Measurements from ENCODE around the gene C2orf76.
"Not testable (repeated sequence)": the region's sequence is repeated elsewhere in the genome, so short reads cannot be mapped to it uniquely, and the experiment has no call there.

C2orf76 gene

DNA sequence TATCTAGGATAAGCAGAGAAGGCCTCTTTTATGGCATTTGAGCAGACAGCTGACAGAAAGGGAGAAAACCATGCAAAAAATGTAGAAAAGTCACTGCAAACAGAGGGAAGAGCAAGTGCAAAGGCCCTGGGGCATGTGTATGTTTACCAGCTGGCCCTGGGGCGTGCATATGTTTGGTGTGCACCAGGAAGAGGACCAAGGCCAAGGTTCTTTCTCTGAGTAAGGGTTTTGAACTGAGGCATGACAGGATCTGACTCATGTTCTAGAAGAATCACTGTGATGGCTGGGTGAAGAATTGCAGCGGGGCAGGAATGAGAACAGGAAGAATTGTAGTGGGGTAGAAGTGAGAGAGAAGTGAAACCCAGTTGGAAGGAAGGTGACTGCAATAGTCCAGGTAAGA lies 73.4 kb downstream of the C2orf76 start:
- peak in 2 of 3 donors; percentile 35 to 42 for DNase-seq

DNA sequence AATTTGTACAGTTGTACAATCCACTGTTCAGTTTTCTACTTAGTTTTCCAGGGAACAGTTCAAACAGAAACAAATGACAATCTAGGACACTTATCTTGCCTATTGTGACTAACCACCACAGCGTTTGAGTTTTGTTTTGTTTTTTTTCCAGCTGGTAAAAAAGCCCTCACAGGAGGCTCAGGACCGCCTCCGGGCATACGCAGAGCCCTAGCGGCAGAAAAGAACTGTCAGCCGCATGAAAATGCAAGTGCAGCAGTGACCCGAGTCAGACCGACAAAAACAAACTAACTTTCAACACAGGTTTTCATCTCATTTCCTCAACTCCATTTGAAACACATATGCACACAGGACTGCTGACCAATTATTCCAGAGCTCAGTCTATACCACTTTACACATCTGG lies 74.4 kb downstream of the C2orf76 start:
- DNase-seq = peak in 2 of 3 donors; percentile 35 to 44

DNA sequence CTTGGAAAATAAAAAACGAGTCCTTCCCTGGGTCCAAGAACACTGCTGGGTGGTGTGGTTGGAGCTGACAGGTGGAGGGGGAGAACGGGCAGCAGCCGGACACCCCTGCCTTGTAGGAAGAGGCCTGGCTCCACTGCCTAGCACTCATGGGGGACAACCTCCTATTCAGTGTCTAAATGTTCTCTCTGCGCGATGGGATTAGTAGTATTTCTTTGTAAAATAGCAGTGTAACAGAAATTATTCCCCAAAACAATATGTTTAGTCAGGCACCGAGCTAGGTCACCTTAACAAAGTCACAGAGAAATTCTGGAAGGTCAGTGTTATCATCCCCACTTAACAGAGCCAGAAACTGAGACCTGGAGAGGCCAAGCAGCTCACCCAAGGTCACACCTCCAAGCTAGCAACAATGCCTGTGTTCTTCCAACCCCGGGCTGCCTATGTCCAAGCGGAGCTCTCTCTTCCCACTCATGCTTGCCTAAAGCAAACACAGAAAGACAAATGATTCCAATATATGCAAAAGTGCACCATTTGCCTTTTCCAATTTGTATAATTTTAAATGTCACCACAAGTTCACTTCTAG lies 75.0 kb downstream of the C2orf76 start:
- DNase-seq = no peak

DNA sequence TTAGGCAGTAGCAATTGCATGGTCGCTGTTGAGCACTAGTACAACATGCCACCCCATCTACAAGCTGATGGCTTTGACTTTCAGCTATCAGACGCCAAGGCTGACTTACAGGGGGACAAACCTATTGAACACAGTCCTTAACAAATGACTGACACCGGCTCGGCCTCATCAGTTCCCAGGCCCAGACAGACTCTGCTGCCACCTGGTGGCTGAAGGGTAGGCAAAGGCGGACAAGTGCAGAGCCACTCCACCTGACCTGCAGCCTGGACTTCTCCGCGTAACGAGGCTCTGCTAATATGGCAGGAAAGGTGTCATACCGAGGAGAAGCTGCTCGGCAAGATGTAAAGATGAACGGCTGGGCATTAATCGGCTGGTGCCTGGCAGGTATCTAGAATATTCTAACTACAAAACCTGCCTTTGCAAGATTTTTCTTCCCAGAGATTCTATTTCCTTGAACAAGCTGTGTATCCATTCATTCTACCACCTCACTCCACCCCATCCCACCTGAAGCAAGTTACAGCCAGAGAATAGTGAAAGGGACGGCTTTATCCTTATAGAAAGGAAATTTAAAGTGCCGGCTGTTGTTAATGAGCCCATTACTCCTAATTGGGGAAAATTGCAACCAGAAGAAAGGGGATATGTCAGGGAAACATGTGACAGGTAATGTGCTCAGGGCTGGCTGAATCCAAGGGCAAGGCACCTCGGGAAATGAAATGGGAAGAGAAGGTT lies 75.6 kb downstream of the C2orf76 start:
- DNase-seq = peak; percentile 32 to 87 (median 78)

DNA sequence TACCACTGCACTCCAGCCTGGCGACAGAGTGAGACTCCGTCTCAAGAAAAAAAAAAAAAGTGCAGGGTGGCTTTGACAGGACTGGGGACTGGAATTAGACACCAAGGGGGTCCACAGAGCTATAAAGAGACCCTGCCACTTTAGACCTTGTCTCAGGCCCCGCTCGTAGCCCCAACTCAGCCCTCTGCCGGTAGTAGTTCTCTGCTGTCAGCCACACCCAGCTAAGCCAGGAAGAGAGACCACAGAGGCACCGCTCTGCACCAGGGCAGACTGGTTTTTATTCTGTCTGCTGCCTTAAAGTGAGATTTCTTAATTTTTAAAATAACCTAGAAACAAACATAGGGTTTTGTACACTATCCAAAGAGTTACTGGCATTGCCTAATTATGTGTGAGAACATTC lies 77.0 kb downstream of the C2orf76 start:
- no peak for DNase-seq

DNA sequence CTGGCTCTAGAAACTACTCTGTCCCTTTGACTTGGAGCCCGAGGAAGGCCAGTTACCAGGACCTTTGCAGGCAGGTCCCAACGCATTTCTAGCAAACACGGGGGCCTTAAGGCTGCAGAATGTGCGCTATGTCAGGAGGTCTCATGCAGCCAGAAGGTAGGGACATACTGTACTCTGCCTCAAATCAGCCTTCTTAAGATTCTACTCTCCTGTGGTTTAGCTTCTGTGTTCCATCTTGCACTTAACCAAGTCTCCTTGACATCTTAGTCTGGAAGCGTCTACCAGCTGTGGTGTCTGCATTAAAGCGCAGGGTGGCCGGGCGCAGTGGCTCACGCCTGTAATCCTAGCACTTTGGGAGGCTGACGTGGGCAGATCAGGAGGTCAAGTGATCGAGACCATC lies 77.5 kb downstream of the C2orf76 start:
- no peak for DNase-seq

DNA sequence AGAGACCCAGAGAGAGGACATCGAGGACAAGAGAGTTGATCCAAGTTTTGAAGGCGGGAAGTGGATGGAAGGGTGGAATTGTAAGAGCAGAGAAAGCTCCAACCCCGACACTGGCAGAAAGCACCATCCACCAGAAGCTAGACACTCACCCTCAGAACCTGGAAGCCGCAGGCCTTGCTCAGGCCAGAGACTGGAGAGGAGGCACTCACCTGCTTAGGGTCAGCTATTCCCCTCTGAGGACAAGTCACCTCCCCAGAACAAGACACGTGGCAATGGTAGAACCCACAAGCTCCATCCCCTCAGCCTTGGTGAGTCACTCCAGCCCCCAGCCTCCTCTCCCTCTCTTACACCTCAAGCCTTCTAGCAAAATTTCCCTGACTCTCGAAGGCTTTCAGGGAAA lies 78.1 kb downstream of the C2orf76 start:
- DNase-seq = no peak

DNA sequence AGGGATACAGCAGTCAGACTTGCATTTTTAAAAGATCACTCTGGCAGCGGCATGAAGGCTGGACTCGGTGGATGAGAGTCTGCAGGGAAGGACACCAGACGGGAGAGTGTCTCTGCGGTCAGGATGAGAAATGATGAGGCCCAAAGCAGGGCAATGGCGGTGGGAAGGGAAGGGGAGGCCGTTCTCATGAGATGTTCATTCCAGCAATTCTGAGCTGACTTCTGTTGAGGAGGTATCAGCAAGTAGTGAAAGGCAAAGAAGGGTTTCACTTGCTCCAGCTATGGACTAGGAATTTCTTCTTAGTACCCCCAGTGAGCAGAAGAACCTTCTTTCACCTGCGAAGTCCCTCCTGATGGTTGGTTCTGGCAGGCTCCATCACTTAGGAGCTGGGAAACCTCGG lies 80.0 kb downstream of the C2orf76 start:
- no peak for DNase-seq

DNA sequence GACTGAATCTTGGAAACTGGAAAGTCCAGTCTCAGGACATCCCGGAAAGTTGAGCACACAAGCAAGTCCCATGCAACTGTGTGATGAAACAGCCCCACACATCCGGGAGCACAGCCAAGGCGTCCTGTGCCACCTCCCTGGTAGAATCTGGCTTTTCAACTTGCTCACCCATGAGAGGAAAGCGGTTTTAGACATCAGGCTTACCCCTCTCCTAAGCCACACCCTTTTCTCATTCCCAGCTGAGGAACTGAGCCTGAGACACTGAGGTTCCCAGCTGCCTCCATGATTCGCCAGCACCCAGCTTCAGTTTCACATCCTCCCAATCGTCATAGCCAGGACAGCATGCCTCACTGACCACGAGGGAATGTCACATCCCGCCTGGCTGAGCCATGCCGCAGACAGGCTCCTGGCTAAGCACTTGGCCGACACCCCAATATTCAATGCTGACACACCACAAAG lies 82.7 kb downstream of the C2orf76 start:
- DNase-seq = peak; percentile 95 to 99 (median 98)

DNA sequence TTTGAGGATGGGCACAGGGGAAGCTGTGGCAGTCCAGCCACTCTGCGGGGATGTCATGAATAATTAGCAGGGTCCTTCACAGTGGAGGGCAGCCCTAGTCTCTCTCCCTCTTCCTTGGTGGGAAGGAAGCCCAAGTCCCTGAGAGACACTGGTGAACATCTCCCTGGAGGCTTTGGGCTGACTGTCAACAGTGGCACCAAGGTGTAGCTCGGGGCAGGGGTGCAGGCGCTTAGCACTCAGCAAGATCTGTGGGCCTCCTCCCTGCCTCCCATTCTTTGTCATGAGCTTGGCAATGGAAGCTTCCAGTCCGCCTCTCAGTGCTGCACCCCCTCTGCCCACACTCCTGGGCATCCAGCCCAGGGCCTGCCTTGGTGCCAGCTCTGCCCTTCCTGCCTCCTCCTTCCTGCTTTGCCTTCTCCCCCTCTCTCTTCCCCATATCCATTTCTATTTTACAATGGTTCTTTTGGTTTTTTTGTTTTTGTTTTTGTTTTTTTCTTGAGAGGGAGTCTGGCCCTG lies 83.6 kb downstream of the C2orf76 start:
- peak in 2 of 3 donors; percentile 53 to 54 for DNase-seq

DNA sequence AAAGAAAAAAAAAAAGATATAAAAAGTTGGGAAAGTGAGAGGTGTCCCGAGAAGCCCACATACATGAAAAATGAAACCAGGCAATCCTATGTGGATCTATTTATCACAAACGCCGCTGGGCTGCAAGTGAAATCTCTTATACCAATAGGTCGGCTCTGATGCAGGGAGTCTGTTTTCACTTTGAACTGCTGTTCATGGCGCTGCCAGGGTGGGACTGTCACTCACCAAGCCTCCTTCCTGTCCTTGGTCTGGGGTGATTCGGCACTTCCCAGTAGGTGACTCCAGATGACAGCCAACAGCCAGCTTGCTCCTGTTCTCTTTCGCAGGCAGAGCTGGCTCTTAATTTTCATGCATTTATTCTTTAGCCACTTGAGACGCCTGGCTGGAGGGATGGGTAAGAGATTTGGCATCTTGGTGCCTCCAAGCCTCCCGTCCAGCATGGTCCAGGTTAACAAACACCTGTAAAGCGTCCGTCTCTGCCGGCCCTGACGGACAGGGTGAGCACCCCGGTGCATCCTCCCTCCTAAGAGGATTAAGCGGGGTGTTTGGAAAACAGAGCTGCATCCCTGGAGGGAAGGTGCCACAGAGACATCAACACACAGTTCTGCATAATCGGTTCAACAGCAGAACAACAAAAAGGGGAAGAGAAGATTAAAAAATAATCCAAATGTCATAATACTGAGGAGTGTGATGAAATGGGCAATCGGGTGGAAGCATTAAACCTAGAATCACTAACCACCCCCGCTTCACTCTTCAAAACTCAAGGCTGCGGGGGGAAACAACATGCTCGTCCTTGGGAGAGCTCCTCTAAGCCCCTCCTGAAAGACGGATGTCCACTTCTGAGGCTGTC lies 84.3 kb downstream of the C2orf76 start:
- DNase-seq = peak; percentile 76 to 92 (median 89)

DNA sequence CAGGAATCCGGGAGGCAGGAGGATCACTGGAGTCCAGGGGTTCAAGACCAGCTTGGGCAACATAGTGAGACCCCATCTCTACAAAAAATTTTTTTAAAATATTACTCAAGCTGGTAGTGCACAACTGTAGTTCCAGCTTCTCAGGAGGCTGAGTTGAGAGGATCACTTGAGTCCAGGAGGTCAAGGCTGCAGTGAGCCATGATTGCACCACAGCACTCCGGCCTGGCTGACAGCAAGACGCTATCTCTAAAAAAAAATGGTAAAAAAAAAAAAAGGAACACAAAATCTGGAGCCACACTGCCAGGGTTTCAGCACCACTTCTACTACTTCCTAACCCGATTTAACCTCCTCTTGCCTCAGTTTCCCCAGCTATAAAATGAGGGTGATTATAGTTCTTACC lies 86.0 kb downstream of the C2orf76 start:
- peak in 2 of 3 donors; percentile 30 to 33 for DNase-seq

DNA sequence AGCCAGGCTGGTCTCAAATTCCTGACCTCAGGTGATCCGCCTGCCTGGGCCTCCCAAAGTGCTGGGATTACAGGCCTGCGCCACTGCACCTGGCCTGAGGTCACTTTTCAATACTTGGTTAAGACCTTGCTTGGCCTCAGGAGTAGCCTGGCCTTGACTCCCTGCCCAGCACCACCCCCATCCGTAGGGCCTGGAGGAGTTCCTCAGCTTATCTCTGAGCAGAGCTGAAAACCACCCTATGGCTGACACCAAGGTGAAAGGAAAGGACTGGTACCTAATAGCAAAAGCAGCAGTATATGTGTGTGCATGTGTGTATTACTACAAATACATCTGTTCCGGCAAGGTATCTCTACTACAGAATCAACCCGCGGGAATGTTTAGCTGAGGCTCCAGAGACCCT lies 87.0 kb downstream of the C2orf76 start:
- DNase-seq = no peak

DNA sequence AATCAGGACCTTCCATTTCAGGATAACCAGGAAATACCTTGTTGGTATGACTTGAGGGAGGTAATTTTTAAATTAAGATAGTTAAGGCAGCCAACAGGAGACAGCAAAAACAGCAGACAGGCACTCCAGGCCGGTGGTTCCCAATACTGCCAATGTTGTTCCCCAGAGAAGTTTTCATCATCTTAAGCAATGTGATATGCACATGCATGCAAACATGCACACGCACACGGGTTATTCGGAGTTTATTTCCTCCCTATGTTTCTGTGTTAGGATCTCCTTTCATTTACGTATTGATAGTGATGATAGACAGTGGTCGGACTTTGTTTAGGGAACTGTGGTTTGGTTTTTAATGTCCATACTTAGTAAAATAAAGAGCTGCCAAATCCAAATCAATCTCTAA lies 87.7 kb downstream of the C2orf76 start:
- no peak for DNase-seq

DNA sequence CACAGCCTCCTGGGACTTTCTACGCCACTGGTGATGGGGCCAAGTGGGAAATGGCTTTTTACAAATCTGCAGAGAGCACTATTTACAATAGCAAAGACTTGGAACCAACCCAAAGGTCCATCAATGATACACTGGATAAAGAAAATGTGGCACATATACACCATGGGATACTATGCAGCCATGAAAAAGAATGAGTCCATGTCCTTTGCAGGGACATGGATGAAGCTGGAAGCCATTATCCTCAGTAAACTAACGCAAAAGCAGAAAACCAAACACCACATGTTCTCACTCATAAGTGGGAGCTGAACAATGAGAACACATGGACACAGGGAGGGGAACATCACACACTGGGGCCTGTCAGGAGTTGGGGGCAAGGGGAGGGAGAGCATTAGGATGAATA lies 88.2 kb downstream of the C2orf76 start:
- not testable (repeated sequence) for DNase-seq

DNA sequence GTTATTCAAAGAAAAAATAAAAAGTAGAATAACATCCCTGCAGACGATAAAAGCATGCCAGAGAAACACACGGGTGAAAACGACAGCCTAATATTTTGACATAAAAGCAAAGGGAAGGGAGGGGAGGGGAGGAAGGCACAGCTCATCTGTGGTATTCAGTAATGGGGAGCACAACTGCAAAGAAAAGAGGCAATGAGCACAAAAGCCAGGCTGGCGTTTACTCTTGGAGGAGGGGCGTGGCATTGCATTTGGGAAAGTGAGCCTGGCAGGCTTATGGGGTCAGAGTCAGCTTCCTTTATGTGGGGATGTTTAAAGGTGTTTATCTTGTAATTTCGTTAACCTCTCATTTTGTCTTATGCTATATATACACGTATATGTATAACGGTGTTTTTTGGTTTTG lies 89.8 kb downstream of the C2orf76 start:
- no peak for DNase-seq

DNA sequence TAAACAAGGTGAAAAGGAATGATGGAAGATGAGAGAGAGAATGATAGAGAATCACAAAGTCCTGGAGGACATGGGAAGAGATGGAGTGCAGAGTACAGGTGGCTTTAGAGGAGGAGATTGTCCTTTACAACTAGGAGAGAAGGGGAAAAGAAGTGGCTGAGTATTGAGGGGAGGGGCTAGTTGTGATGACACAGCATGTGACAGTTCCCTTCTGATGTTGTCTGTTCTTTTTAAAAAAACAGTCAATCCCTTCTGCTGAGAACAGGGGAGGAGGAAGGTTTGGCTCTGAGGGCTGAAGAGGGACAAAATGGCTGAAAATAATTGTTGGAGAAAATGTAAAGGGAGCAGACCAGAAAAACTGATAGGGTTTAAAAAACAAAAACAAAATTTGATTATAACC lies 99.0 kb downstream of the C2orf76 start:
- peak; percentile 34 to 44 (median 41) for DNase-seq

DNA sequence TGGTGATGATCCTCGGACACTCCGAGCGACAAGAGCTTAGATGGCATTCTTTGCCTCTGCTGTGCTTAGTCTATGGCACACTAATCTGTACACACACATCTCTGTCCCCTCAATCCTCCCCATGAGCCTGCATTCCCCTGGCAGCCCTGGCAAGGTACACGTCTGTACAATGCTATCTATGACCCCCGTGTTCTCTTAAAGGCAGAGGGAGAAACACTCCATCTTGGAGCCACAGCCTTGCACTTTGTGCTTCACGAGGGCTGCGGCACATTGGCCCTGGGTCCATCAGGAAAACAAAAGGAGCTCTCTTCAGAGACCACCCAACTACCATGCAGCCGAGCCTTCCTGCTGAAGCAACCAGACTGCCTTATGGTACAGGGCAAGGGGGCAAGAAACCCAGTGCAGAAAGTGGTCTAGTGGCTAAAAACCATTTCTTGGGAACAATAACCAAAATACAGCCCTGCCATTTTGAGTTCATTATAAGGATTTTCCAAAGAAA lies 100.5 kb downstream of the C2orf76 start:
- DNase-seq = no peak

DNA sequence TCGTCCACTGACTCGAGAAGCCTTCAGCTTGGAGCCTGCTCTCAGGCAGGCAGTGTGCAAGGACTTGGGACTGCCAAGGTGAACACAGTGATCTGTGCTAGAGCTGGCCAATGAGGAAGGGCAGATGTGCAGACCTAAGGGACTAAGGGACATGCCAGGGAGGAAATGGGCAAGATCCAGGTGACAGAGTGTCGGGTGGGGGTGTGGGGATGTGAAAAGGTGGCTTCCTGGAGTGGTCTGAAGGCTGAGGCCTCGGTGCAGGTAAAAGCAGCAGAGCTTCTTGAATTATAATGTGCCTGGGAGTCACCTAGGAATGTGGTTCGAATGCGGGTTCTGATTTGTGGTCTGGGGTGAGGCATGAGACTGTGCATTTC lies 101.0 kb downstream of the C2orf76 start:
- no peak for DNase-seq

DNA sequence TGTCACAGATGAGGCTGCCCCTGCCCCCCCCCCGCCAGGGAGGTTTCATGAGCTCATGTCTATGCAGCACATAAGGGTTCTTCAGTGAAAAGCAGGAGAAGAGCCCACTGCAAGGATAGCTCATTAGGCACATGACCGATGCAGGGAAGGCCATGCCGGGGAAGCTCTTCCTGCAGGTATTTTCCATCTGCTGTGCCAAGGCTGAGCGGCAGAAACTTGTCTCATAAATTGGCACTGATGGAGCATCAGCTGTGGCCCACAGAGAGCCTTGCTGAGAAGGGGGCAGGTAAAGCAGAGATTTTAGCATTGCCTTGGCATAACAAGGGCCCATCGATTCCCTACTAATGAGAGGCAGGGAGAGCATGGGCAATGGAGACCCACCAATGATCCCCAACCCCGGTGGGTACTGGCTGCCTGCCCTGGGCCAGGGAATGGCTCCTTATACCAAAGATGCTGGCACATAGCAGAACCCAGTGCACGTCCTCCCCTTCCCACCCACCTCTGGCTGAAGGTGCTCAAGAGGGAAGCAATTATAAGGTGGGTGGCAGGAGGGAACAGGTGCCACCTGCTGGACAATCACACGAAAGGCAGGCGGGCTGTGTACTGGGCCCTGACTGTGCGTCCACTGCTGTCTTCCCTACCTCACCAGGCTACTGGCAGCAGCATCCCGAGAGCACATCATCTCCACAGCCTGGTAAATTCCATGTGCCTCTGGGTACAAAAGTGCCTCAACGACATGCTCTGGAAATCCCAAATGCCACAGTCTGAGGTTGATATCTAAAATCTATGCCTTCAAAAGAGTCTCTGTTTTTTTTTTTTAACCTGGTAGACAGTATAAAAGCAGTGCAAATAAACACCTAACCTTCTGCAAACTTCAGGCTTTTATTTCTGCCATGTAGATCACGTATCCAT lies 101.6 kb downstream of the C2orf76 start:
- DNase-seq = peak; percentile 34 to 53 (median 40)

DNA sequence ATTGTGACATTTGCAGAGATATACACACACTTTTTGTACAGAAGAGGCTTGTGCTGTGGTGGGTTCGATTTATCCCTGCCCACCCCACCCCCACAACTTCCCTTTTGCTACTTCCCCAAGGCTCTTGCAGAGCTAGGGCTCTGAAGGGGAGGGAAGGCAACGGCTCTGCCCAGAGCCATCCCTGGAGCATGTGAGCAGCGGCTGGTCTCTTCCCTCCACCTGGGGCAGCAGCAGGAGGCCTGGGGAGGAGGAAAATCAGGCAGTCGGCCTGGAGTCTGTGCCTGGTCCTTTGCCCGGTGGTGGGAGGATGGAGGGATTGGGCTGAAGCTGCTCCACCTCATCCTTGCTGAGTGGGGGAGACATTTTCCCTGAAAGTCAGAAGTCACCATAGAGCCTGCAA lies 103.0 kb downstream of the C2orf76 start:
- peak; percentile 56 to 65 (median 57) for DNase-seq

DNA sequence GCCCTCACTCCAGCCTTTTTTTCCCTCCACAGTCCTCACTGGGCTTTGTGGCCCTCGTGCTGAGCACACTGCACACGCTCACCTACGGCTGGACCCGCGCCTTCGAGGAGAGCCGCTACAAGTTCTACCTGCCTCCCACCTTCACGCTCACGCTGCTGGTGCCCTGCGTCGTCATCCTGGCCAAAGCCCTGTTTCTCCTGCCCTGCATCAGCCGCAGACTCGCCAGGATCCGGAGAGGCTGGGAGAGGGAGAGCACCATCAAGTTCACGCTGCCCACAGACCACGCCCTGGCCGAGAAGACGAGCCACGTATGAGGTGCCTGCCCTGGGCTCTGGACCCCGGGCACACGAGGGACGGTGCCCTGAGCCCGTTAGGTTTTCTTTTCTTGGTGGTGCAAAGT lies 103.6 kb downstream of the C2orf76 start:
- DNase-seq = no peak

Measured in suppressor macrophage treated with lipopolysaccharide for 1 hour (primary cell).